GM12801 (cell line): ENCODE data around the gene CD163.

Source experiments
- CTCF ChIP-seq: IDR thresholded peaks from one replicate; pipeline ENCODE4 v1.5.1; 2011; ENCODE audit warnings: control low read depth; ENCODE audit not compliant: insufficient read length; ENCODE audit errors: extremely low read depth

Gene CD163

GRCh38 chr12:7499636-7500035, 3.9 kb downstream of the CD163 start:
- TF ChIP-seq CTCF: no peak

GRCh38 chr12:7498809-7499208, 4.8 kb downstream of the CD163 start:
- no peak for TF ChIP-seq CTCF

GRCh38 chr12:7497661-7498060, 5.9 kb downstream of the CD163 start:
- TF ChIP-seq CTCF: no peak

- TF ChIP-seq CTCF: no peak
These were observed 7.1 kb downstream of the CD163 start for GRCh38 chr12:7496451-7496850.

GRCh38 chr12:7495136-7495535, 8.4 kb downstream of the CD163 start:
- no peak for TF ChIP-seq CTCF

- TF ChIP-seq CTCF: no peak
These were observed 10.6 kb downstream of the CD163 start for GRCh38 chr12:7493006-7493405.

- TF ChIP-seq CTCF: no peak
These were observed 17.1 kb downstream of the CD163 start for GRCh38 chr12:7486512-7486911.

- no peak for TF ChIP-seq CTCF
These were observed 18.5 kb downstream of the CD163 start for GRCh38 chr12:7485095-7485494.
